ENCODE measurements around the gene KIF6. TPM values are rescaled to one million over a fixed set of nuclear protein-coding genes. Genes with fewer than 3 reads are reported as not detected.

KIF6 gene
- total RNA-seq, 1 donor from 2014 or later: not detected

- TF ChIP-seq POLR2A (IDR thresholded peaks at IDR 0.05) (no peak), POLR2AphosphoS5 (IDR thresholded peaks at IDR 0.05; ENCODE audit: insufficient read depth in 1 of 2, low read depth in 1 of 2) (no peak)
- TF ChIP-seq, protein P1, sequence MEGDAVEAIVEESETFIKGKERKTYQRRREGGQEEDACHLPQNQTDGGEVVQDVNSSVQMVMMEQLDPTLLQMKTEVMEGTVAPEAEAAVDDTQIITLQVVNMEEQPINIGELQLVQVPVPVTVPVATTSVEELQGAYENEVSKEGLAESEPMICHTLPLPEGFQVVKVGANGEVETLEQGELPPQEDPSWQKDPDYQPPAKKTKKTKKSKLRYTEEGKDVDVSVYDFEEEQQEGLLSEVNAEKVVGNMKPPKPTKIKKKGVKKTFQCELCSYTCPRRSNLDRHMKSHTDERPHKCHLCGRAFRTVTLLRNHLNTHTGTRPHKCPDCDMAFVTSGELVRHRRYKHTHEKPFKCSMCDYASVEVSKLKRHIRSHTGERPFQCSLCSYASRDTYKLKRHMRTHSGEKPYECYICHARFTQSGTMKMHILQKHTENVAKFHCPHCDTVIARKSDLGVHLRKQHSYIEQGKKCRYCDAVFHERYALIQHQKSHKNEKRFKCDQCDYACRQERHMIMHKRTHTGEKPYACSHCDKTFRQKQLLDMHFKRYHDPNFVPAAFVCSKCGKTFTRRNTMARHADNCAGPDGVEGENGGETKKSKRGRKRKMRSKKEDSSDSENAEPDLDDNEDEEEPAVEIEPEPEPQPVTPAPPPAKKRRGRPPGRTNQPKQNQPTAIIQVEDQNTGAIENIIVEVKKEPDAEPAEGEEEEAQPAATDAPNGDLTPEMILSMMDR (IDR thresholded peaks at IDR 0.05): no peak
- Histone ChIP-seq H3K27ac (no peak overlapping the region), H3K9me3 (no peaks in the 10 kb centered on the region), H3K27me3 (no peaks in the 10 kb centered on the region), H3K4me1 (peaks cover 6% of the 10 kb centered on the region), H3K4me3 (no peak overlapping the region), H3K36me3 (no peaks in the 10 kb centered on the region)
- intact Hi-C loops (cut with DNase I): no loop called here
- DNase-seq (ENCODE audit: extremely low spot score in 2 of 2): no peak
Observed at GRCh38 chr6:39404312-39404711, 320.9 kb downstream of the KIF6 start.

DNA sequence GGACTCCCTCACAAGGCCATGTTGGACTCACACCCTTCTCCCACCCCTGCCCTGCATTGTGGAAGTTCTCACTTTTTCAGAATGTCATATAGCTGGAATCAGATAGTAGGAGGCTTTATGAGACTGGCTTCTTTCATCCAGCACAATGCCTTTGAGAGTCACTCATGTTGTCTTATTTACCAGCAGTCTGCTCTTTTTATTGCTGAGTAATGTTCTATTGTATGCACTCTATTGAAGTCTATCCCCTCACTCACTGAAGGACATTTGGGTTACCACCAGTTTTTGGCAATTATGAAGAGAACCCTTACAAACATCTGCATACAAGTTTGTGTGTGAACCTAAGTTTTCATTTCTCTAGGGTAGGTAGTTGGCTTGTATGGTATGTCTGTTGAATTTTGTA, 321.9 kb downstream of the KIF6 start:
- intact Hi-C loops (cut with DNase I): no loop called here
- no peaks in the 10 kb centered on the region for H3K9me3 ChIP-seq
- no peaks in the 10 kb centered on the region for H3K27me3 ChIP-seq
- H3K4me1 ChIP-seq: peaks cover 6% of the 10 kb centered on the region
- H3K36me3 ChIP-seq: no peaks in the 10 kb centered on the region
- TF ChIP-seq, protein P1 (IDR thresholded peaks at IDR 0.05): no peak
- TF ChIP-seq POLR2AphosphoS5 (IDR thresholded peaks at IDR 0.05; ENCODE audit: insufficient read depth in 1 of 2, low read depth in 1 of 2) (no peak), POLR2A (IDR thresholded peaks at IDR 0.05) (no peak)
- H3K4me3 ChIP-seq: no peak overlapping the region
- no peak overlapping the region for H3K27ac ChIP-seq
- no peak for DNase-seq (ENCODE audit: extremely low spot score in 2 of 2)

GRCh38 chr6:39402239-39402751, 322.9 kb downstream of the KIF6 start:
- TF ChIP-seq POLR2AphosphoS5 (IDR thresholded peaks at IDR 0.05; ENCODE audit: insufficient read depth in 1 of 2, low read depth in 1 of 2): no peak
- TF ChIP-seq, protein P1 (IDR thresholded peaks at IDR 0.05): no peak
- TF ChIP-seq POLR2A (IDR thresholded peaks at IDR 0.05): no peak
- peaks cover 6% of the 10 kb centered on the region for H3K4me1 ChIP-seq
- H3K36me3 ChIP-seq: no peaks in the 10 kb centered on the region
- no peaks in the 10 kb centered on the region for H3K9me3 ChIP-seq
- no peak for DNase-seq (ENCODE audit: extremely low spot score in 2 of 2)
- no peaks in the 10 kb centered on the region for H3K27me3 ChIP-seq
- H3K4me3 ChIP-seq: no peak overlapping the region
- intact Hi-C loops (cut with DNase I): no loop called here
- H3K27ac ChIP-seq: peak overlapping the region; percentile 42

- no peak overlapping the region for H3K27ac ChIP-seq
- no peak for DNase-seq (ENCODE audit: extremely low spot score in 2 of 2)
- no peaks in the 10 kb centered on the region for H3K27me3 ChIP-seq
- TF ChIP-seq, protein P1 (IDR thresholded peaks at IDR 0.05): no peak
- no peak for TF ChIP-seq POLR2A (IDR thresholded peaks at IDR 0.05)
- no peak for TF ChIP-seq POLR2AphosphoS5 (IDR thresholded peaks at IDR 0.05; ENCODE audit: insufficient read depth in 1 of 2, low read depth in 1 of 2)
- H3K4me3 ChIP-seq: no peak overlapping the region
- no peaks in the 10 kb centered on the region for H3K9me3 ChIP-seq
- H3K36me3 ChIP-seq: no peaks in the 10 kb centered on the region
- intact Hi-C loops (cut with DNase I): no loop called here
- H3K4me1 ChIP-seq: peaks cover 6% of the 10 kb centered on the region
Observed at GRCh38 chr6:39401376-39401775, 323.8 kb downstream of the KIF6 start.

- H3K27ac ChIP-seq: no peak overlapping the region
- intact Hi-C loops (cut with DNase I): no loop called here
- H3K36me3 ChIP-seq: no peaks in the 10 kb centered on the region
- no peaks in the 10 kb centered on the region for H3K27me3 ChIP-seq
- no peaks in the 10 kb centered on the region for H3K9me3 ChIP-seq
- H3K4me3 ChIP-seq: no peak overlapping the region
- no peak for DNase-seq (ENCODE audit: extremely low spot score in 2 of 2)
- TF ChIP-seq, protein P1 (IDR thresholded peaks at IDR 0.05): no peak
- TF ChIP-seq POLR2AphosphoS5 (IDR thresholded peaks at IDR 0.05; ENCODE audit: insufficient read depth in 1 of 2, low read depth in 1 of 2) (no peak), POLR2A (IDR thresholded peaks at IDR 0.05) (no peak)
- peaks cover 6% of the 10 kb centered on the region for H3K4me1 ChIP-seq
Observed at GRCh38 chr6:39400026-39400425, 325.2 kb downstream of the KIF6 start.
